ENCODE results near the gene TMPRSS4. TPM values are rescaled to one million over a fixed set of nuclear protein-coding genes. Genes with fewer than 3 reads are reported as not detected.

Gene TMPRSS4
- total RNA-seq, 1 experiment from 2014 or later: 1.5 TPM

- TF ChIP-seq JUND (IDR thresholded peaks at IDR 0.05) (no peak), REST (IDR thresholded peaks at IDR 0.05; ENCODE audit: low read depth) (no peak), SIN3A (IDR thresholded peaks at IDR 0.05; ENCODE audit: low read depth) (no peak), YY1 (IDR thresholded peaks at IDR 0.05; ENCODE audit: extremely low read depth, insufficient replicate concordance, low read depth, low read length) (no peak), SRF (IDR thresholded peaks at IDR 0.05; ENCODE audit: low read depth) (no peak), EZH2phosphoT487 (IDR thresholded peaks at IDR 0.05; ENCODE audit: borderline replicate concordance) (no peak), EZH2 (IDR thresholded peaks at IDR 0.05) (no peak), RAD21 (IDR thresholded peaks at IDR 0.05; ENCODE audit: low read depth) (no peak), CTCF (IDR thresholded peaks at IDR 0.05 in 2 of 3, conservative IDR thresholded peaks at IDR 0.05 in 1 of 3; ENCODE audit: borderline replicate concordance in 1 of 3, insufficient read depth in 1 of 3, low read depth in 2 of 3, low read length in 2 of 3) (no peak), FOSL1 (IDR thresholded peaks at IDR 0.05; ENCODE audit: low read depth) (no peak), MAX (IDR thresholded peaks at IDR 0.05) (no peak), ELF1 (IDR thresholded peaks at IDR 0.05; ENCODE audit: borderline replicate concordance, low read depth) (no peak), CEBPB (IDR thresholded peaks at IDR 0.05; ENCODE audit: low read depth) (no peak), EGR1 (IDR thresholded peaks at IDR 0.05; ENCODE audit: low read depth) (no peak), ZNF274 (IDR thresholded peaks at IDR 0.05; ENCODE audit: low read depth, low read length) (no peak)
- ChIA-PET RAD21 (ENCODE audit: low non-redundant PET in 1 of 2, low total read pairs in 2 of 2, uncharacterized antibody in 2 of 2, unreplicated experiment in 2 of 2) (no interaction called here), POLR2A (interaction anchor here (0.7 kb wide), 1 partner anchor 34 kb away, joined by 6 read pairs; no protein-coding TSS in a partner anchor), CTCF (no interaction called here)
- Histone ChIP-seq H3K9ac (ENCODE audit: low read length) (no peak overlapping the region), H3K79me2 (ENCODE audit: insufficient read depth, low read length) (no peaks in the 10 kb centered on the region), H4K20me1 (ENCODE audit: insufficient read depth) (no peaks in the 10 kb centered on the region), H3K27me3 (ENCODE audit: insufficient read depth, low read length) (peaks cover 8% of the 10 kb centered on the region; the same call in 1 of the 2 replicates), H3K4me1 (ENCODE audit: control insufficient read depth in 1 of 2, insufficient read depth in 2 of 2, low read length in 2 of 2) (peaks cover 0 to 6% of the 10 kb centered on the region in 2 experiments; a peak in 2 of 4 replicates), H3K4me2 (ENCODE audit: low read length) (no peak overlapping the region), H3K9me3 (ENCODE audit: control insufficient read depth in 1 of 2, insufficient read depth in 1 of 2, low read depth in 1 of 2, low read length in 2 of 2) (no peaks in the 10 kb centered on the region), H3K27ac (ENCODE audit: low read depth, low read length) (no peak overlapping the region), H3K36me3 (ENCODE audit: control insufficient read depth in 1 of 2, insufficient read depth in 2 of 2, low read length in 2 of 2) (no peaks in the 10 kb centered on the region), H3K4me3 (replicated peaks in 1 of 2; ENCODE audit: low read depth in 1 of 2, low read length in 2 of 2) (no peak overlapping the region), H3K9me2 (ENCODE audit: insufficient read depth) (no peaks in the 10 kb centered on the region), H2AFZ (ENCODE audit: low read depth, low read length, poor library complexity, severe bottlenecking) (no peak overlapping the region)
- no peak for ATAC-seq
- no peak for DNase-seq (ENCODE audit: low read depth, low spot score)
- BruUV-seq (replicated peaks): no TSS peak
- intact Hi-C loops (cut with micrococcal nuclease): no loop called here
Observed at GRCh38 chr11:118049771-118050170, 27.1 kb upstream of the TMPRSS4 start.

Data from HCT116 (cell line).